Sigmoid colon (tissue), 4 donors: ENCODE results near the gene SPNS2.

Experiments used
- EP300 ChIP-seq, 4 donors: sonication (generic); formaldehyde crosslinking; IDR thresholded peaks; one replicate each; pipeline ENCODE4 v1.6.1; 2017; ENCODE audit warnings: antibody characterized with exemption in 4 of 4
- POLR2AphosphoS5 ChIP-seq, 4 donors: sonication (generic); formaldehyde crosslinking; IDR thresholded peaks; one replicate each; pipeline ENCODE4 v1.6.1; 2017; ENCODE audit warnings: antibody characterized with exemption in 4 of 4
- TF ChIP-seq, protein P1 (sequence below), 4 experiments: fragments of 450-650 bp in 3 of 4; fragments of 200-600 bp in 1 of 4; IDR thresholded peaks; one replicate each; pipeline ENCODE4 v1.5.1; 2016 to 2019; ENCODE audit warnings: antibody characterized with exemption in 4 of 4, mild to moderate bottlenecking in 3 of 4, moderate library complexity in 2 of 4

- TF ChIP-seq, protein P1, sequence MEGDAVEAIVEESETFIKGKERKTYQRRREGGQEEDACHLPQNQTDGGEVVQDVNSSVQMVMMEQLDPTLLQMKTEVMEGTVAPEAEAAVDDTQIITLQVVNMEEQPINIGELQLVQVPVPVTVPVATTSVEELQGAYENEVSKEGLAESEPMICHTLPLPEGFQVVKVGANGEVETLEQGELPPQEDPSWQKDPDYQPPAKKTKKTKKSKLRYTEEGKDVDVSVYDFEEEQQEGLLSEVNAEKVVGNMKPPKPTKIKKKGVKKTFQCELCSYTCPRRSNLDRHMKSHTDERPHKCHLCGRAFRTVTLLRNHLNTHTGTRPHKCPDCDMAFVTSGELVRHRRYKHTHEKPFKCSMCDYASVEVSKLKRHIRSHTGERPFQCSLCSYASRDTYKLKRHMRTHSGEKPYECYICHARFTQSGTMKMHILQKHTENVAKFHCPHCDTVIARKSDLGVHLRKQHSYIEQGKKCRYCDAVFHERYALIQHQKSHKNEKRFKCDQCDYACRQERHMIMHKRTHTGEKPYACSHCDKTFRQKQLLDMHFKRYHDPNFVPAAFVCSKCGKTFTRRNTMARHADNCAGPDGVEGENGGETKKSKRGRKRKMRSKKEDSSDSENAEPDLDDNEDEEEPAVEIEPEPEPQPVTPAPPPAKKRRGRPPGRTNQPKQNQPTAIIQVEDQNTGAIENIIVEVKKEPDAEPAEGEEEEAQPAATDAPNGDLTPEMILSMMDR (IDR thresholded peaks at IDR 0.05): peak; percentile 42 to 76 (median 64)
- TF ChIP-seq EP300 (IDR thresholded peaks at IDR 0.05) (no peak), POLR2AphosphoS5 (IDR thresholded peaks at IDR 0.05) (no peak)
Measured at GRCh38 chr17:4565209-4566141, 66.8 kb downstream of the SPNS2 start.
